NCI-H1694 (cell line): Measurements from ENCODE around the gene LAMB3.
A peak's percentile ranks its signal among the peaks of the same experiment; 100 is the strongest.

Experiments used
- DNase-seq: peaks from one replicate; lab custom pipeline; 2025; lab: John Stamatoyannopoulos, UW

Gene LAMB3

GRCh38 chr1:209633335-209633997 is 18.8 kb downstream of the LAMB3 start:
- DNase-seq = no peak

- DNase-seq = no peak
Measured at GRCh38 chr1:209630383-209631225, 21.6 kb downstream of the LAMB3 start.

- no peak for DNase-seq
Measured at GRCh38 chr1:209629621-209630382, 22.4 kb downstream of the LAMB3 start.

GRCh38 chr1:209628618-209629299 is 23.5 kb downstream of the LAMB3 start:
- DNase-seq = no peak

- peak; percentile 86 for DNase-seq
Measured at GRCh38 chr1:209627732-209628196, 24.5 kb downstream of the LAMB3 start.

- no peak for DNase-seq
Measured at GRCh38 chr1:209627027-209627731, 25.0 kb downstream of the LAMB3 start.

GRCh38 chr1:209626346-209627026 is 25.7 kb downstream of the LAMB3 start:
- no peak for DNase-seq

- DNase-seq = peak; percentile 20
Measured at GRCh38 chr1:209625791-209626285, 26.4 kb downstream of the LAMB3 start.

GRCh38 chr1:209624558-209625549 is 27.4 kb downstream of the LAMB3 start:
- DNase-seq = no peak

- no peak for DNase-seq
Measured at GRCh38 chr1:209622841-209623829, 29.1 kb downstream of the LAMB3 start.

GRCh38 chr1:209621741-209622655 is 30.2 kb downstream of the LAMB3 start:
- DNase-seq = no peak

- no peak for DNase-seq
Measured at GRCh38 chr1:209621286-209621685, 30.9 kb downstream of the LAMB3 start.

GRCh38 chr1:209620487-209620884 is 31.7 kb downstream of the LAMB3 start:
- DNase-seq = no peak

GRCh38 chr1:209619696-209620486 is 32.3 kb downstream of the LAMB3 start:
- DNase-seq = no peak

GRCh38 chr1:209618756-209619420 is 33.3 kb downstream of the LAMB3 start:
- DNase-seq = peak; percentile 53

GRCh38 chr1:209618291-209618690 is 33.9 kb downstream of the LAMB3 start:
- DNase-seq = no peak
